IPS-20b (cell line): ENCODE measurements around the gene FAM83D.

Experiments used
- H3K27ac ChIP-seq: one replicate; pipeline ENCODE4 v1.5.1; 2013; ENCODE audit warnings: low read length
- H3K27me3 ChIP-seq: 2 replicates; pipeline ENCODE4 v1.6.1; 2013; ENCODE audit warnings: mild to moderate bottlenecking, low read length, inconsistent platforms; ENCODE audit not compliant: insufficient read depth
- H3K36me3 ChIP-seq: 2 replicates; pipeline ENCODE4 v1.6.1; 2013; ENCODE audit warnings: low read depth, mild to moderate bottlenecking, inconsistent platforms, low read length, moderate library complexity; ENCODE audit not compliant: insufficient read depth
- H3K4me1 ChIP-seq: 2 replicates; pipeline ENCODE4 v1.6.1; 2013; ENCODE audit warnings: mild to moderate bottlenecking, control low read depth, inconsistent platforms, low read length, moderate library complexity; ENCODE audit not compliant: insufficient read depth
- H3K4me3 ChIP-seq: 2 replicates; pipeline ENCODE4 v1.5.1; 2013; ENCODE audit warnings: mild to moderate bottlenecking, low read length, inconsistent platforms
- H3K9ac ChIP-seq: 2 replicates; pipeline ENCODE4 v1.6.1; 2013; ENCODE audit warnings: low read depth, mild to moderate bottlenecking, inconsistent platforms, low read length, moderate library complexity
- H3K9me3 ChIP-seq: 2 replicates; pipeline ENCODE4 v1.6.1; 2013; ENCODE audit warnings: mild to moderate bottlenecking, low read depth, low read length, inconsistent platforms; ENCODE audit not compliant: insufficient read depth

FAM83D gene

GRCh38 chr20:38900606-38901005, 25.6 kb upstream of the FAM83D start:
- H3K4me3 ChIP-seq = no peak overlapping the region
- no peaks in the 10 kb centered on the region for H3K9me3 ChIP-seq
- H3K27ac ChIP-seq = no peak overlapping the region
- H3K4me1 ChIP-seq = no peaks in the 10 kb centered on the region
- no peak overlapping the region for H3K9ac ChIP-seq
- H3K36me3 ChIP-seq = no peaks in the 10 kb centered on the region
- no peaks in the 10 kb centered on the region for H3K27me3 ChIP-seq

- no peak overlapping the region for H3K4me3 ChIP-seq
- no peak overlapping the region for H3K9ac ChIP-seq
- H3K36me3 ChIP-seq = no peaks in the 10 kb centered on the region
- no peak overlapping the region for H3K27ac ChIP-seq
- no peaks in the 10 kb centered on the region for H3K4me1 ChIP-seq
- H3K27me3 ChIP-seq = no peaks in the 10 kb centered on the region
- no peaks in the 10 kb centered on the region for H3K9me3 ChIP-seq
These were observed 23.6 kb upstream of the FAM83D start for GRCh38 chr20:38902601-38903000.

- no peaks in the 10 kb centered on the region for H3K36me3 ChIP-seq
- no peaks in the 10 kb centered on the region for H3K9me3 ChIP-seq
- no peak overlapping the region for H3K9ac ChIP-seq
- H3K27ac ChIP-seq = no peak overlapping the region
- H3K27me3 ChIP-seq = no peaks in the 10 kb centered on the region
- no peaks in the 10 kb centered on the region for H3K4me1 ChIP-seq
- H3K4me3 ChIP-seq = no peak overlapping the region
These were observed 22.9 kb upstream of the FAM83D start for GRCh38 chr20:38903335-38903734.

GRCh38 chr20:38905375-38905774, 20.8 kb upstream of the FAM83D start:
- Histone ChIP-seq H3K4me3 (no peak overlapping the region), H3K4me1 (no peaks in the 10 kb centered on the region), H3K9ac (no peak overlapping the region), H3K27me3 (no peaks in the 10 kb centered on the region), H3K36me3 (no peaks in the 10 kb centered on the region), H3K9me3 (no peaks in the 10 kb centered on the region), H3K27ac (no peak overlapping the region)

- Histone ChIP-seq H3K27ac (no peak overlapping the region), H3K9ac (no peak overlapping the region), H3K4me3 (no peak overlapping the region), H3K36me3 (no peaks in the 10 kb centered on the region), H3K27me3 (no peaks in the 10 kb centered on the region), H3K4me1 (no peaks in the 10 kb centered on the region), H3K9me3 (no peaks in the 10 kb centered on the region)
These were observed 18.1 kb upstream of the FAM83D start for GRCh38 chr20:38907918-38908677.

- no peak overlapping the region for H3K27ac ChIP-seq
- no peaks in the 10 kb centered on the region for H3K9me3 ChIP-seq
- H3K4me3 ChIP-seq = no peak overlapping the region
- no peaks in the 10 kb centered on the region for H3K27me3 ChIP-seq
- H3K4me1 ChIP-seq = no peaks in the 10 kb centered on the region
- no peak overlapping the region for H3K9ac ChIP-seq
- H3K36me3 ChIP-seq = no peaks in the 10 kb centered on the region
These were observed 10.9 kb upstream of the FAM83D start for GRCh38 chr20:38915355-38915754.

GRCh38 chr20:38917657-38918056, 8.6 kb upstream of the FAM83D start:
- no peaks in the 10 kb centered on the region for H3K27me3 ChIP-seq
- no peaks in the 10 kb centered on the region for H3K9me3 ChIP-seq
- H3K4me1 ChIP-seq = no peaks in the 10 kb centered on the region
- H3K9ac ChIP-seq = no peak overlapping the region
- H3K4me3 ChIP-seq = no peak overlapping the region
- H3K27ac ChIP-seq = no peak overlapping the region
- H3K36me3 ChIP-seq = no peaks in the 10 kb centered on the region

- H3K9ac ChIP-seq = no peak overlapping the region
- H3K27ac ChIP-seq = no peak overlapping the region
- H3K4me1 ChIP-seq = no peaks in the 10 kb centered on the region
- no peak overlapping the region for H3K4me3 ChIP-seq
- H3K36me3 ChIP-seq = no peaks in the 10 kb centered on the region
- no peaks in the 10 kb centered on the region for H3K9me3 ChIP-seq
- H3K27me3 ChIP-seq = no peaks in the 10 kb centered on the region
These were observed 8.0 kb upstream of the FAM83D start for GRCh38 chr20:38918172-38918571.

- Histone ChIP-seq H3K27ac (no peak overlapping the region), H3K4me1 (no peaks in the 10 kb centered on the region), H3K27me3 (no peaks in the 10 kb centered on the region), H3K9me3 (no peaks in the 10 kb centered on the region), H3K4me3 (no peak overlapping the region), H3K9ac (no peak overlapping the region), H3K36me3 (no peaks in the 10 kb centered on the region)
These were observed 6.5 kb upstream of the FAM83D start for GRCh38 chr20:38919683-38920082.

GRCh38 chr20:38920411-38920810, 5.8 kb upstream of the FAM83D start:
- Histone ChIP-seq H3K9ac (no peak overlapping the region), H3K36me3 (no peaks in the 10 kb centered on the region), H3K27ac (no peak overlapping the region), H3K4me3 (no peak overlapping the region), H3K27me3 (no peaks in the 10 kb centered on the region), H3K4me1 (no peaks in the 10 kb centered on the region), H3K9me3 (no peaks in the 10 kb centered on the region)

GRCh38 chr20:38920851-38921250, 5.4 kb upstream of the FAM83D start:
- no peaks in the 10 kb centered on the region for H3K9me3 ChIP-seq
- no peak overlapping the region for H3K4me3 ChIP-seq
- H3K4me1 ChIP-seq = no peaks in the 10 kb centered on the region
- H3K27ac ChIP-seq = no peak overlapping the region
- H3K9ac ChIP-seq = no peak overlapping the region
- no peaks in the 10 kb centered on the region for H3K36me3 ChIP-seq
- no peaks in the 10 kb centered on the region for H3K27me3 ChIP-seq

- 0 out of 2 replicates have a peak, but pooled peaks cover 8% of the 10 kb centered on the region for H3K4me1 ChIP-seq
- no peak overlapping the region for H3K4me3 ChIP-seq
- H3K36me3 ChIP-seq = peaks cover 1% of the 10 kb centered on the region; the same call in 1 of the 2 replicates
- H3K27ac ChIP-seq = no peak overlapping the region
- H3K9me3 ChIP-seq = no peaks in the 10 kb centered on the region
- H3K27me3 ChIP-seq = no peaks in the 10 kb centered on the region
- no peak overlapping the region for H3K9ac ChIP-seq
These were observed 1.5 kb upstream of the FAM83D start for GRCh38 chr20:38924718-38925117.
